Thyroid gland (tissue), 4 donors: ENCODE results near the gene NTN1. TPM values are rescaled to one million over a fixed set of nuclear protein-coding genes. Genes with fewer than 3 reads are reported as not detected.

Source experiments
- DNase-seq, 2 donors: peaks; one replicate each; pipeline ENCODE4 v3.0.0-alpha.2; 2019
- H3K27ac ChIP-seq, 3 donors: fragments of 200-600 bp; sonication (generic); 1 replicate in 2 of 3; 2 replicates in 1 of 3; pipeline ENCODE4 v1.5.1; 2016 to 2019; ENCODE audit warnings: mild to moderate bottlenecking in 1 of 3, moderate library complexity in 1 of 3
- H3K27me3 ChIP-seq: fragments of 200-600 bp; sonication (generic); one replicate; pipeline ENCODE4 v1.5.1; 2019
- H3K36me3 ChIP-seq, 2 donors: fragments of 200-600 bp; sonication (generic); one replicate each; pipeline ENCODE4 v1.5.1; 2016 to 2019
- H3K4me1 ChIP-seq, 2 donors: fragments of 200-600 bp; sonication (generic); one replicate each; pipeline ENCODE4 v1.5.1; 2017 to 2019
- H3K4me3 ChIP-seq, 3 donors: fragments of 200-600 bp; sonication (generic); replicated peaks in 1 of 3; 1 replicate in 2 of 3; 2 replicates in 1 of 3; pipeline ENCODE4 v1.5.1; 2016; ENCODE audit warnings: mild to moderate bottlenecking in 1 of 3
- H3K9me3 ChIP-seq: fragments of 200-600 bp; sonication (generic); one replicate; pipeline ENCODE4 v1.5.1; 2017
- CTCF ChIP-seq, 6 experiments: fragments of 200-600 bp in 3 of 6; fragments of 450-650 bp in 3 of 6; sonication (generic) in 3 of 6; IDR thresholded peaks; one replicate each; pipeline ENCODE4 v1.5.1; 2016 to 2019; ENCODE audit warnings: antibody characterized with exemption in 6 of 6, mild to moderate bottlenecking in 2 of 6, inconsistent platforms in 1 of 6, moderate library complexity in 1 of 6
- POLR2A ChIP-seq, 2 donors: fragments of 450-650 bp; IDR thresholded peaks; one replicate each; pipeline ENCODE4 v1.6.1; 2017; ENCODE audit warnings: antibody characterized with exemption in 2 of 2, mild to moderate bottlenecking in 2 of 2, moderate library complexity in 1 of 2
- WGBS, 2 donors: methylation state at CpG; one replicate each; pipeline ENCODE4 v1.1.5; 2017; 5-methylcytosine and 5-hydroxymethylcytosine counted together
- intact Hi-C: fragments of 100-400 bp; cut with DNase I; formaldehyde crosslinking; loops from one replicate; pipeline ENCODE4 v1.15.1; 2023
- total RNA-seq, 4 donors: library from RNA; depleted of rRNA; stranded (reverse); fragments of >200 nt; gene quantifications; one replicate each; pipeline ENCODE4 v1.2.3, GENCODE V29; 2016

NTN1 gene
- total RNA-seq, 4 donors from 2014 or later: 4.1 to 9.2 (median 7.1) TPM

- WGBS, 2 donors: 69 to 72% methylated on average over 16 to 21 of the region's 32 CpGs
- H3K36me3 ChIP-seq: no peaks in the 10 kb centered on the region
- no peaks in the 10 kb centered on the region for H3K4me1 ChIP-seq
- intact Hi-C loops: no loop called here
- H3K9me3 ChIP-seq: no peaks in the 10 kb centered on the region
- no peaks in the 10 kb centered on the region for H3K27me3 ChIP-seq
- no peak overlapping the region for H3K27ac ChIP-seq
- DNase-seq: no peak
- no peak overlapping the region for H3K4me3 ChIP-seq
- TF ChIP-seq CTCF (IDR thresholded peaks at IDR 0.05) (no peak), POLR2A (IDR thresholded peaks at IDR 0.05) (no peak)
Observed at GRCh38 chr17:9225305-9226101, 204.2 kb downstream of the NTN1 start.

GRCh38 chr17:9226130-9226793 is 205.0 kb downstream of the NTN1 start:
- Histone ChIP-seq H3K27me3 (no peaks in the 10 kb centered on the region), H3K4me3 (no peak overlapping the region), H3K36me3 (no peaks in the 10 kb centered on the region), H3K27ac (no peak overlapping the region), H3K4me1 (no peaks in the 10 kb centered on the region), H3K9me3 (no peaks in the 10 kb centered on the region)
- TF ChIP-seq POLR2A (IDR thresholded peaks at IDR 0.05) (no peak), CTCF (IDR thresholded peaks at IDR 0.05) (no peak)
- no peak for DNase-seq
- intact Hi-C loops: no loop called here
- WGBS, 2 donors: 85% methylated on average over 15 to 31 of the region's 34 CpGs

GRCh38 chr17:9226794-9227135 is 205.5 kb downstream of the NTN1 start:
- TF ChIP-seq POLR2A (IDR thresholded peaks at IDR 0.05): no peak
- no peak for TF ChIP-seq CTCF (IDR thresholded peaks at IDR 0.05)
- Histone ChIP-seq H3K36me3 (no peaks in the 10 kb centered on the region), H3K27ac (no peak overlapping the region), H3K9me3 (no peaks in the 10 kb centered on the region), H3K4me3 (no peak overlapping the region), H3K27me3 (no peaks in the 10 kb centered on the region), H3K4me1 (no peaks in the 10 kb centered on the region)
- DNase-seq: no peak
- 64 to 65% methylated on average over 14 of the region's 14 CpGs for WGBS, 2 donors
- intact Hi-C loops: no loop called here

GRCh38 chr17:9227819-9228407 is 206.6 kb downstream of the NTN1 start:
- intact Hi-C loops: no loop called here
- no peak for TF ChIP-seq POLR2A (IDR thresholded peaks at IDR 0.05)
- TF ChIP-seq CTCF (IDR thresholded peaks at IDR 0.05): no peak
- 82 to 83% methylated on average over 13 of the region's 13 CpGs for WGBS, 2 donors
- Histone ChIP-seq H3K4me1 (no peaks in the 10 kb centered on the region), H3K36me3 (no peaks in the 10 kb centered on the region), H3K27ac (no peak overlapping the region), H3K4me3 (no peak overlapping the region), H3K27me3 (no peaks in the 10 kb centered on the region), H3K9me3 (no peaks in the 10 kb centered on the region)
- DNase-seq: no peak
